DOHH2 (cell line): ENCODE data around the gene MSLN.

Experiments used
- H3F3A ChIP-seq: fragments of 200-600 bp; sonication (generic), shearing (Covaris generic); 2 replicates; pipeline ENCODE4 v1.6.0; 2016; ENCODE audit warnings: antibody characterized with exemption, mild to moderate bottlenecking; ENCODE audit not compliant: control insufficient read depth, insufficient read depth
- H3K27ac ChIP-seq: fragments of 200-600 bp; sonication (generic); 2 replicates; pipeline ENCODE4 v1.5.1; 2014; ENCODE audit warnings: low read depth, mild to moderate bottlenecking, low read length, moderate library complexity
- H3K27me3 ChIP-seq: fragments of 200-600 bp; sonication (generic); 2 replicates; pipeline ENCODE4 v1.6.1; 2014; ENCODE audit warnings: mild to moderate bottlenecking, low read length, mixed read lengths; ENCODE audit not compliant: control insufficient read depth
- H3K36me3 ChIP-seq: fragments of 200-600 bp; sonication (generic); 2 replicates; pipeline ENCODE4 v1.6.1; 2014; ENCODE audit warnings: mild to moderate bottlenecking, low read length, moderate library complexity, mixed read lengths; ENCODE audit not compliant: control insufficient read depth
- H3K4me1 ChIP-seq: fragments of 200-600 bp; sonication (generic); 2 replicates; pipeline ENCODE4 v1.6.1; 2014; ENCODE audit warnings: mild to moderate bottlenecking, low read length, mixed read lengths; ENCODE audit not compliant: control insufficient read depth
- H3K4me2 ChIP-seq: fragments of 200-600 bp; sonication (generic); 2 replicates; pipeline ENCODE4 v1.6.0; 2014; ENCODE audit warnings: mild to moderate bottlenecking, low read length, moderate library complexity
- H3K4me3 ChIP-seq: fragments of 200-600 bp; sonication (generic); 2 replicates; pipeline ENCODE4 v1.5.1; 2014; ENCODE audit warnings: mild to moderate bottlenecking, low read length, mixed read lengths
- H3K79me2 ChIP-seq: fragments of 200-600 bp; sonication (generic); 2 replicates; pipeline ENCODE4 v1.6.1; 2014; ENCODE audit warnings: mild to moderate bottlenecking, low read length, mixed read lengths; ENCODE audit not compliant: control insufficient read depth
- H3K9me2 ChIP-seq: fragments of 200-600 bp; sonication (generic); replicated peaks from 2 replicates; pipeline ENCODE4 v1.6.1; 2014; ENCODE audit warnings: mild to moderate bottlenecking, low read length, mixed read lengths; ENCODE audit not compliant: control insufficient read depth
- H3K9me3 ChIP-seq: fragments of 200-600 bp; sonication (generic); 2 replicates; pipeline ENCODE4 v1.6.1; 2014; ENCODE audit warnings: antibody characterized with exemption, low read length, mixed read lengths; ENCODE audit not compliant: control insufficient read depth, insufficient read depth
- H4K20me1 ChIP-seq: fragments of 200-600 bp; sonication (generic); 2 replicates; pipeline ENCODE4 v1.6.0; 2014; ENCODE audit warnings: low read depth, mild to moderate bottlenecking, antibody characterized with exemption, low read length, moderate library complexity; ENCODE audit not compliant: control insufficient read depth, insufficient read depth
- EZH2phosphoT487 ChIP-seq: fragments of 200-600 bp; sonication (generic); IDR thresholded peaks from 2 replicates; pipeline ENCODE4 v1.6.1; 2017; ENCODE audit warnings: borderline replicate concordance, mild to moderate bottlenecking, antibody characterized with exemption, low read length, moderate library complexity, mixed read lengths
- TF ChIP-seq, protein P1 (sequence below): fragments of 200-600 bp; sonication (generic); IDR thresholded peaks from one replicate; pipeline ENCODE4 v1.5.1; 2014; ENCODE audit warnings: antibody characterized with exemption, mild to moderate bottlenecking, low read depth, low read length; ENCODE audit not compliant: poor library complexity, severe bottlenecking

MSLN gene

DNA sequence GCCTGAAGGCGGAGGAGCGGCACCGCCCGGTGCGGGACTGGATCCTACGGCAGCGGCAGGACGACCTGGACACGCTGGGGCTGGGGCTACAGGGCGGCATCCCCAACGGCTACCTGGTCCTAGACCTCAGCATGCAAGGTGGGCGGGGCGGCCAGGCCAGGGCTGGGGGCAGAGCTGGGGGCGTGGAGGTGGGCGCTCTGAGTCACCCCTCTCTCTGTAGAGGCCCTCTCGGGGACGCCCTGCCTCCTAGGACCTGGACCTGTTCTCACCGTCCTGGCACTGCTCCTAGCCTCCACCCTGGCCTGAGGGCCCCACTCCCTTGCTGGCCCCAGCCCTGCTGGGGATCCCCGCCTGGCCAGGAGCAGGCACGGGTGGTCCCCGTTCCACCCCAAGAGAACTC lies 7.9 kb downstream of the MSLN start:
- H3K79me2 ChIP-seq, result no peaks in the 10 kb centered on the region
- H3K4me3 ChIP-seq, result no peak overlapping the region
- H3K9me3 ChIP-seq, result no peaks in the 10 kb centered on the region
- H4K20me1 ChIP-seq, result no peaks in the 10 kb centered on the region
- H3K4me1 ChIP-seq, result no peaks in the 10 kb centered on the region
- H3K27me3 ChIP-seq, result no peaks in the 10 kb centered on the region
- no peaks in the 10 kb centered on the region for H3F3A ChIP-seq
- H3K36me3 ChIP-seq, result no peaks in the 10 kb centered on the region
- no peak overlapping the region for H3K27ac ChIP-seq
- H3K4me2 ChIP-seq, result no peak overlapping the region
- TF ChIP-seq, protein P1, sequence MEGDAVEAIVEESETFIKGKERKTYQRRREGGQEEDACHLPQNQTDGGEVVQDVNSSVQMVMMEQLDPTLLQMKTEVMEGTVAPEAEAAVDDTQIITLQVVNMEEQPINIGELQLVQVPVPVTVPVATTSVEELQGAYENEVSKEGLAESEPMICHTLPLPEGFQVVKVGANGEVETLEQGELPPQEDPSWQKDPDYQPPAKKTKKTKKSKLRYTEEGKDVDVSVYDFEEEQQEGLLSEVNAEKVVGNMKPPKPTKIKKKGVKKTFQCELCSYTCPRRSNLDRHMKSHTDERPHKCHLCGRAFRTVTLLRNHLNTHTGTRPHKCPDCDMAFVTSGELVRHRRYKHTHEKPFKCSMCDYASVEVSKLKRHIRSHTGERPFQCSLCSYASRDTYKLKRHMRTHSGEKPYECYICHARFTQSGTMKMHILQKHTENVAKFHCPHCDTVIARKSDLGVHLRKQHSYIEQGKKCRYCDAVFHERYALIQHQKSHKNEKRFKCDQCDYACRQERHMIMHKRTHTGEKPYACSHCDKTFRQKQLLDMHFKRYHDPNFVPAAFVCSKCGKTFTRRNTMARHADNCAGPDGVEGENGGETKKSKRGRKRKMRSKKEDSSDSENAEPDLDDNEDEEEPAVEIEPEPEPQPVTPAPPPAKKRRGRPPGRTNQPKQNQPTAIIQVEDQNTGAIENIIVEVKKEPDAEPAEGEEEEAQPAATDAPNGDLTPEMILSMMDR, result no peak
- TF ChIP-seq EZH2phosphoT487, result no peak
- H3K9me2 ChIP-seq, result no peaks in the 10 kb centered on the region

DNA sequence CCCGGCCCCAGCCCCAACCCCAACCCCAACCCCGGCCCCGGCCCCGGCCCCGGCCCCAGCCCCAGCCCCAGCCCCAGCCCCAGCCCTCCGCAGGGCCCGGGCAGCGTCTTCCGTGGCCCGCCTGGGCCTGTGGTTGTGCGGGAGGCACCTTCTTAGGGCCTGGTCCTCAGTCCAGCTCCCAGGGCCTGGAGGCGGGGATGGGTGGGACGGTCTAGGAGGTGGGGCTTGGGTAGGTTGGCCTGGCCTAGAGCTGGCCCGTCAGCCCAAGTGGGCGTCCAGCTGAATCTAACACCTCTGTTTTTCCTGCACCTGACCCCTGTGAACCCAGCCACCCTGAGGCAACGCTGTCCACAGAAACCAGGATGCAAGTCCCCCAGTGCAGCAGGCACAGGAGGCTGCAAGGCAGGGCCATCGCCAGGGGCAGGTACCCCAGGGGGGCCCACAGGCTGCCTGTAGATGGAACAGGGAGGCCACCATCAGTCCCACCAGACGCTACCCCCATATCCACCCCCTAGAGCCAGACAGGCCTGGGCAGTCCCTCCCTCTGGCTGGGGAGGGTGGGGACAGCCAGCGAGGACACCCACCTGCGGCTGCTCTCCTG lies 8.8 kb downstream of the MSLN start:
- no peaks in the 10 kb centered on the region for H3F3A ChIP-seq
- no peak overlapping the region for H3K4me3 ChIP-seq
- H3K4me1 ChIP-seq, result no peaks in the 10 kb centered on the region
- TF ChIP-seq, protein P1, result no peak
- no peak for TF ChIP-seq EZH2phosphoT487
- H3K9me3 ChIP-seq, result no peaks in the 10 kb centered on the region
- no peaks in the 10 kb centered on the region for H3K36me3 ChIP-seq
- H3K9me2 ChIP-seq, result no peaks in the 10 kb centered on the region
- H3K27ac ChIP-seq, result no peak overlapping the region
- no peaks in the 10 kb centered on the region for H3K79me2 ChIP-seq
- no peak overlapping the region for H3K4me2 ChIP-seq
- no peaks in the 10 kb centered on the region for H3K27me3 ChIP-seq
- H4K20me1 ChIP-seq, result no peaks in the 10 kb centered on the region

DNA sequence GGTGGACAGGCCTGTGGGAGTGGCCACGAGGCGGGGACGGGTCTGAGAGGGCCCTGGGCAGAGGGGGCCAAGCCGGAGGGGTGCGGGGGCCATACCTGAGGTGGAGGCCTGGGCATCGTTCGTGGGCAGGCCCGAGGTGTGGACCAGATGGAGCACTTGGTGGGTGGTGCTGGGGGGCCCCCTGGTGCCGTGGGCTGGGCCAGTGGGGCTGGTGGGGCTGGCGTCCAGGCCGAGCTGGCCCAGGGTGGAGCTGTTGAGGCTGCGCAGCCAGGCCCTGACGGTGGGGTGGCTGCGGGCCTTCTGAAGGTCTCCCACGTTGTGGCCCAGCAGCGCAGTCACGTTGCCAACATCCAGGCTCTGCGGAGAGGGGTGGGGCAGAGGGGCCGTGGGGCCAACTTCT lies 9.4 kb downstream of the MSLN start:
- Histone ChIP-seq H3K27ac (no peak overlapping the region), H3K36me3 (no peaks in the 10 kb centered on the region), H3K27me3 (no peaks in the 10 kb centered on the region), H3K4me2 (no peak overlapping the region), H3K4me1 (no peaks in the 10 kb centered on the region), H3K79me2 (no peaks in the 10 kb centered on the region), H3K9me3 (no peaks in the 10 kb centered on the region), H3K9me2 (no peaks in the 10 kb centered on the region), H3F3A (no peaks in the 10 kb centered on the region), H4K20me1 (no peaks in the 10 kb centered on the region), H3K4me3 (no peak overlapping the region)
- TF ChIP-seq EZH2phosphoT487, result no peak
- TF ChIP-seq, protein P1, result no peak

GRCh38 chr16:770411-770810 lies 9.9 kb downstream of the MSLN start:
- Histone ChIP-seq H3K27me3 (no peaks in the 10 kb centered on the region), H3K9me3 (no peaks in the 10 kb centered on the region), H3K36me3 (no peaks in the 10 kb centered on the region), H4K20me1 (no peaks in the 10 kb centered on the region), H3F3A (no peaks in the 10 kb centered on the region), H3K9me2 (no peaks in the 10 kb centered on the region), H3K4me2 (no peak overlapping the region), H3K79me2 (no peaks in the 10 kb centered on the region), H3K27ac (no peak overlapping the region), H3K4me3 (no peak overlapping the region), H3K4me1 (no peaks in the 10 kb centered on the region)
- TF ChIP-seq EZH2phosphoT487, result no peak
- TF ChIP-seq, protein P1, result no peak
